Measurements from ENCODE around the gene SEL1L. TPM values are rescaled to one million over a fixed set of nuclear protein-coding genes. Genes with fewer than 3 reads are reported as not detected.

SEL1L gene
- total and polyA plus RNA-seq, 2 of the 13 experiments (the other 11 are each of a cell fraction or from before 2014, with no cell fraction given), result 15.3 to 61.0 TPM

- Histone ChIP-seq H3K36me3 (replicated peaks in 1 of 2; ENCODE audit: control insufficient read depth in 1 of 2, insufficient read depth in 2 of 2, low read length in 2 of 2) (no peaks in the 10 kb centered on the region), H3K4me1 (ENCODE audit: insufficient read depth, low read length) (peaks cover 38% of the 10 kb centered on the region), H3K79me2 (ENCODE audit: insufficient read depth, low read length) (no peaks in the 10 kb centered on the region), H3K9ac (ENCODE audit: insufficient read depth, low read depth, low read length) (no peak overlapping the region), H3K27ac (ENCODE audit: extremely low read length, insufficient read depth, low read length) (no peak overlapping the region), H3K4me3 (replicated peaks in 1 of 3; ENCODE audit: insufficient read depth in 1 of 3, low read depth in 2 of 3, low read length in 3 of 3) (no peak overlapping the region), H2AFZ (ENCODE audit: low read length) (peak overlapping the region; percentile 90), H4K20me1 (ENCODE audit: insufficient read depth, low read length) (no peaks in the 10 kb centered on the region), H3K9me3 (ENCODE audit: low read length) (no peaks in the 10 kb centered on the region), H3K4me2 (ENCODE audit: low read depth, low read length) (peak overlapping the region; percentile 61), H3K27me3 (ENCODE audit: control insufficient read depth in 1 of 2, insufficient read depth in 2 of 2, low read length in 2 of 2) (no peaks in the 10 kb centered on the region)
- WGBS (ENCODE audit: low lambda C conversion rate), result 81% methylated on average over 4 of the region's 4 CpGs
- ATAC-seq (no peak; the same call in 2 of the 3 replicates), DNase-seq (ENCODE audit: low spot score) (no peak), FAIRE-seq (no peak)
- ChIA-PET POLR2A (interaction anchor here (1.6 to 1.9 kb wide), 2 partner anchors 239 to 241 kb away, joined by 4 to 5 read pairs; partner anchors contain the start of gene GTF2A1), CTCF (ENCODE audit: low intra/inter-chr PET ratio, low total read pairs) (no interaction called here)
- intact Hi-C loops (cut with micrococcal nuclease; ENCODE audit: unreplicated experiment) (no loop called here), in situ Hi-C loops (cut with HindIII; ENCODE audit: extremely low pct_ligation_motif_present, low pct_unique_long_range_greater_than_20kb) (loop anchor here (10.0 kb wide), 1 partner anchor 465 kb away; no protein-coding TSS in a partner anchor)
- TF ChIP-seq ZSCAN29 (CRISPR knock-in tag; conservative IDR thresholded peaks at IDR 0.05) (no peak), BATF2 (CRISPR knock-in tag; IDR thresholded peaks at IDR 0.05) (no peak), KMT2B (CRISPR knock-in tag; IDR thresholded peaks at IDR 0.05) (no peak), JUNB (CRISPR knock-in tag; IDR thresholded peaks at IDR 0.05; ENCODE audit: borderline replicate concordance) (no peak), KDM3A (CRISPR knock-in tag; IDR thresholded peaks at IDR 0.05; ENCODE audit: low read depth) (no peak), TFE3 (CRISPR knock-in tag; IDR thresholded peaks at IDR 0.05) (no peak), ZNF121 (CRISPR knock-in tag; IDR thresholded peaks at IDR 0.05) (peak; percentile 77), MEF2D (CRISPR knock-in tag; IDR thresholded peaks at IDR 0.05) (no peak), ETV6 (CRISPR knock-in tag; conservative IDR thresholded peaks at IDR 0.05) (no peak), NR0B2 (CRISPR knock-in tag; IDR thresholded peaks at IDR 0.05) (no peak), PLSCR1 (CRISPR knock-in tag; IDR thresholded peaks at IDR 0.05; ENCODE audit: borderline replicate concordance) (no peak), BHLHE40 (IDR thresholded peaks at IDR 0.05; ENCODE audit: low read length) (no peak), HNRNPUL1 (IDR thresholded peaks at IDR 0.05; ENCODE audit: low read depth, low read length) (no peak), ZNF770 (CRISPR knock-in tag; IDR thresholded peaks at IDR 0.05) (peak; percentile 58), TBP (CRISPR knock-in tag; IDR thresholded peaks at IDR 0.05) (no peak), REPIN1 (CRISPR knock-in tag; IDR thresholded peaks at IDR 0.05; ENCODE audit: borderline replicate concordance, low read depth) (no peak)
- BruUV-seq (replicated peaks), result no TSS peak
Measured at GRCh38 chr14:81459912-81460311, 73.7 kb downstream of the SEL1L start.
